HG03571 (cell line): ENCODE measurements around the gene WDR70.
"Not testable (repeated sequence)": the region's sequence is repeated elsewhere in the genome, so short reads cannot be mapped to it uniquely, and the experiment has no call there.

Source experiments
- ATAC-seq: cut with Tn5 transposase; IDR thresholded peaks from one replicate; pipeline ENCODE4 v1.9.1; 2021; ENCODE audit not compliant: unreplicated experiment

WDR70 gene

DNA sequence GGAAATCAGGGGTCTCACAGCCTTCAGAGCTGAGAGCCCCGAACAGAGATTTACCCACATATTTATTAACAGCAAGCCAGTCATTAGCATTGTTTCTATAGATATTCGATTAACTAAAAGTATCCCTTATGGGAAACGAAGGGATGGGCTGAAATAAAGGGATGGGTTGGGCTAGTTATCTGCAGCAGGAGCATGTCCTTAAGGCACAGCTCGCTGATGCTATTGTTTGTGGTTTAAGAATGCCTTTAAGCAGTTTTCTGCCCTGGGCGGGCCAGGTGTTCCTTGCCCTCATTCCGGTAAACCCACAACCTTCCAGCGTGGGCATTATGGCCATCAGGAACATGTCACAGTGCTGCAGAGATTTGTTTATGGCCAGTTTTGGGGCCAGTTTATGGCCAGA, 74.1 kb downstream of the WDR70 start:
- ATAC-seq = not testable (repeated sequence)

DNA sequence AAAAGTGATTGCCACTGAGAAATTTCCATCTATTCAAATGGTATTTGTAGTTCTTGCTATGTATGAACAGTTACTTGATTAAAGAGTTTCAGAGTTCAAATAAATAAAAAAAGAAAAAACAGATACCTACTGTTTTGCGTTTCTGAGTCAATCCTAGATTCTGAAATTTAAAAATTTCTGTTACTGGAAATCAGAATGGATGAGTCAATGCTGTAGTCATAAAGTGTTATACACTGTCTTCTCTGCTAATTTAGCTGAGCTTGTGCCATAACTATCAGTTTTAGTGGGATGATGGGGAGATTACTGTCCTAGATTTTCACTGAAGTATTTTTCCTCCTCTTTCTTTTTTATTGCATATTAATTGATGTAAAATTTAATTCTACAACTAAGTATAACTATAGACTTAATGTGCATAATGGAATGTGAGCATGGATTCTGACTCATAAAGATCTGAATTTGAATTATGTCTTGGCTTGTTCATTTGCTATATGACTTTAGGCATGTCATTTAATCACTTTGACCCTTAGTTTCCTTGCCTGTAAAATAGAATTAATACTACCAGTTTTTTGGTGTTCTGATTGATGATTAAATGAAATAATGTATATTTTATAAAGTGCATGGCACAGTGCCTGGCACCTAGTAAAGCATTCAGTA, 75.4 kb downstream of the WDR70 start:
- ATAC-seq = not testable (repeated sequence)

DNA sequence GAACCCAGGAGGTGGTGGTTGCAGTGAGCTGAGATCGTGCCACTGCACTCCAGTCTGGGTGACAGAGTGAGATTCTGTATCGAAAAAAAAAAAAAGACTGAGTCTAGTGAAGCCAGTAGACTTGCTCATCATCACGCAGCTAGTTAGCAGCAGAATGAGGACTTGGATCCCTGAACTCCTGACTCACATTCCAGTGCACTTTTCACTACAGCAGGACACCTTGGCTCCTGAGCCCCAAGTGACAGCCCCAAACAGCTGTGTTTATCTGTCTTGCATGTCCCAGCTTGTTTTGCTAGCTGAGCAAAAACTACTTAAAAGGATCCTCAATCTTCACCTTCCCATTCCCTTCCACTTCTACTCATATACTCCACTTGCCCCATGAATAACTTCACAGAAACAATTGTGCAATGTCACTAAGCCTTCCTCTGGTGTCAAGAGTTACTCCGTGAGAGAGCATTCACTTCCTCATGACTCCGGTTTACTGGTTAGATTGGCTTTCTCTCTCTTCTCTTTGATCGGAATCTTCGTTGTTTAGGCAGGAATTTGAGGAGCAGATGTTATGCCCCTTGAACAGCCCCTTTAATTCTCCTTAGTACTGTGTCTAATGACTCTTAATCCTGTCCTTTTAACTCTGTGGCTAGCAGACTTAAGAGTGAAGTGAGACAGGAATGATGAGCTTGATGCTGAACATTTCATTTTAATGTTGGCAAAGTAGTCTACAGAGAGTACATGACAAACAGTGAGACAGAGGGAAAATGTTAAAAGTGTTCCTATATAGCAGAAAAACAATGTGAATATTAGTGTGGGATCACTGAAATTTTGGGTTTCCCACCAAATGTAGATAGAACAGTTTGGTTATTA, 84.3 kb downstream of the WDR70 start:
- ATAC-seq = not testable (repeated sequence)

DNA sequence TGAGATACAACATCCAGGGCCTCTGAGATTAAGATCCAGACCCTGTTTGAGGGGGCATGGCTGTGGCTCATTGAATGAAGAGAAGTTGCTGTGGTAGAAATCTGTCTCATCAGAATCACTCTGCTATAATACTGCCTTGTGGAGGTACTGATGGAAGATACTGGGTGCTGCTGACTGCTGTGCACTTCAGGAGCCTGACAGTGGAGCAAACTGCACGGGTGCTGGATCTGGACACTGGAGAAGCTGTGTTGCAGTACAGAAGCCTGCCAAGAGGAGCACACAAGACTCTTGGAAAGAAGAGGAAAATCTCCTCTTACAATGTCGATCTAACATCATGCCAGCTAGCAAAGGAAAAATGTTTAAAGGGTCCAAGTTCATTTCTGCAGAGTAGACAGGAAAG, 85.5 kb downstream of the WDR70 start:
- not testable (repeated sequence) for ATAC-seq

DNA sequence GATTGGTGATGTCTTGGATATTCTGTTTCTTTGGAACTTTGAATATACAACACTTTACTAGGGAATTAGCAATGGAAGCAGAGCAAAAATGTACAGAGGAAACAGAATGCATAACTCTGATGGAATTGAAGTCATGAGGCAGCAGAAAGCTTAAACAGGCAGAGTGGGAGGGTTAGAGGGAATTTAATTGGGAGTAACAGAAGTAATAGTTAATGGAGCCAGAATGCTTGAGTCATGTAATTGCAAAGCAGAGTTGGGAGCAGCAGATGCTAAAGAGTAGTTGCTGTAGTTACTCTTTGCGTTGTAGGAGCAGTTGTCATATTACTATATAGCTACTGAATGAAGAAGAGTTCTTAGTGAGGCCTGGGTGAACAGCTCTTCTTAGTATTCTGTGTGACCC, 90.3 kb downstream of the WDR70 start:
- ATAC-seq = not testable (repeated sequence)

DNA sequence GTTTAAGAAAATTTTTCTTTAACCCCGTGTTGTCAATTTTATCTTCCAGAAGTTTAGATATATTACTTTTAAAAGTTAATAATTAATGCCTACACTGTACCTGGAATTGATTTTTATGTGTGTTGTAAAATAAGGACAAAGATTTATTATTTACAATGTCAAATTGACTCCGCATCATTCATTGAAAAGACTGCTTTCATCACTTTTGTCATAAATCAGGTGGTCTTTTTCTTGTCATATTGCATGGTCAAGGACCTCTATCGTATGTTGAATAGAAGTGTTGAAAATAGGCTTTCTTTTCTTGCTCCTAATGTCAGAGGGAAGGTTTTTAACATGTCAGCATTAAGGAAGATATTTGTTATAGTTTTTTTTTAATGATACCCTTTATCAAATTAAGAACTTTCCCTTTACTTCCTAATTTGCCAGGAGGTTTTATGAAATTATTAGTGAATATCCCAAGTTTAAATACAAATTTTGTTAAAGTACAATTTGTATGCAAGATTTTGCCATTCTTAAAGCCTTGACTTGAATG, 92.6 kb downstream of the WDR70 start:
- no peak for ATAC-seq

DNA sequence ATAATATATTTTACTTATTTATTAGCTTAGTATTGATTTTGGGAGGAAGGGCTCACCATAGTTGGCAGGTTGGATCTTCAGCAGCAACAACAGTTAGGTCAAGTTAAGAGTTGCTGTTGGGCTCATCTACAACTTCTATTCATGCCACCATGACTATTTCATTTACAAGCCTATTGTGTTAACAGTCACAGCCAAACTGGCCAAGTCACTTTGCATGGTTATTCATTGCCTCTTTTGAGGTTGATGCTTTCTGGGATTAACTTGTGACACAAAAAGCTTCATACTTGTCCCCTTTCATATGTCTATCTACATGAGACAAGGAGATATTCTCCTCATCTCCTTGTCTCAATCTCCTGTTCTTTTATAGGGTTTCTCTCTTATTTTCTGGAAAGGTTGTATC, 98.3 kb downstream of the WDR70 start:
- no peak for ATAC-seq

DNA sequence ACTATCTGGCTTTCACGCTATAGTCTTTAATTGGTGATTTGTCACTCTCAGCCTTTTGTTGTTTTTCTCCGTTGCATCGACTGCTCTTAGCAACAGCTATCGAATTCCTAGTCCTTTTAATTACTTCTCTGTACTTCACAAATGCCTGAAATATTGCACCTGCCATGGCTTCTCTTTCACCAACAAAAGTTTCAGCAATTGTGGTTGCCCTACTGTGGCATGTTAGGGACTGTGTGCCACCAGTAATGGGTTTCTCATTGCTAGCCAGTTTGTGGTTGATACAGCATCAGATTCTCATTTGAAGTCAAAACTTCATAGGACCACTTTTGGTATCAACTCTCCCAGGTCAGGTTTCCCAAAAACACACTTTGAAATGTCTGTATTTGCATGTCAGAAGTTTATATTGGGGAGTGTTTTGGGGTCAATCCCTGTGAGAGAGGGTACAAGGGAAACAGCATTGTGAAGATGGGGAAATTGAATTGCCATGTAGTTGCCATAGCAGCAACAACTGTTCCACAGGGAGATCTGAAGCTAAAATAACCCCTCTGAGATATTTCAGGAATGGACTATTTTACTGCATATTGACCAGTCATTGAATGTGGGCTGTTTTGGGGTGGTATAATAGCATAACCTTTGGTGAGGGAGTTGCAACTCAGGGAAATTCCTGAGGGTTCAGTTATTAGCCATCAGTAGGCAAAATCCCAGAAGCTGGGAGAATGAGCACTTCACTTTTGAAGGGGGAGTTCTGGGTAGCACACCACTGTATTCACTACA, 99.2 kb downstream of the WDR70 start:
- ATAC-seq = no peak

DNA sequence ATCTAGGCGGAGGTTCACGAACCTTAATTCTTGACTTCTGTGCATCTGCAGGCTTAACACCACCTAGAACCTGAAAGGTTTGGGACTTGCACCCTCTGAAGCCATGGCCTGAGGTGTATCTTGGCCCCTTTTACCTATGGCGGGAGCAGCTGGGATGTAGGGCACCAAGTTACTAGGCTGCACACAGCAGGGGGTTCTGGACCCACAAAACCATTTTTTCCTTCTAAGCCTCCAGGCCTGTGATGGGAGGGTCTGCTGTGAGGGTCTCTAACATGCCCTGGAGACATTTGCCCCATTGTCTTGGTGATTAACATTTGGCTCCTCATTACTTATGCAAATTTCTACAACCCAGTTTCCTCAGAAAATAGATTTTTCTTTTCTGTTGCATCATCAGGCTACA, 102.3 kb downstream of the WDR70 start:
- not testable (repeated sequence) for ATAC-seq

DNA sequence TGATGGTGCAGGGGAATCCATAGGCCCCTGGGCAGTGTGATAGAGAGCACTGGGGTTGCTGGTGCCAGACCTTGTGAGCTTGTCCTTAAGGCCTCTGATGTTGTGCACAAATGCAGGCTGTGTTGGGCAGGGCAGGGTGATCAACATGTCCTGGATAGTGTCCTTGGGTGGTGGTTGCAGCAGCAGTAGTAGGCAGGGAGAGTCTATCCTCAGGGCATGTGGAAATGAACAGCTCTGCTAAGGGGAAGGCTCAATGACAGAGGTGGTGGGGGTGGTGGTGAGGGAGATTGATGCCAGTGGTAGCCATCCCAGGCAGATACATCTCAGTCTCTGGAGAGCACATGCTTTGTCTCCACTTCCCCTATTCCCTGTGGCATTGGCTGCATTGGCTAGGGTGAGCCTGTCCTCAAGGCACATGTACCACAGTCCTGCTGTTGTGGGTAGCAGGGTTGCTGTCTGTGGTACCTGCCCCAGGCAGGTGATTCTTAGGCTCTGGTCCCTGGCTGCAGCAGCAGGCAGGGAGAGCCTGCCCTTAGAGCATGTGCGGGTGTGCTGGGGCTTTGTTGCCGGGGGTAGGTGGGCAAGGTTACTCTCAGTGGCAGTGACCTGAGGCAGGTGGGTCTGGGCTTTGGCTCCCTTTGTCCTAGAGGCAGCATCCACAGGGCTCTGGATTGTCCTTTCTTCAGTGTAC, 111.1 kb downstream of the WDR70 start:
- no peak for ATAC-seq

DNA sequence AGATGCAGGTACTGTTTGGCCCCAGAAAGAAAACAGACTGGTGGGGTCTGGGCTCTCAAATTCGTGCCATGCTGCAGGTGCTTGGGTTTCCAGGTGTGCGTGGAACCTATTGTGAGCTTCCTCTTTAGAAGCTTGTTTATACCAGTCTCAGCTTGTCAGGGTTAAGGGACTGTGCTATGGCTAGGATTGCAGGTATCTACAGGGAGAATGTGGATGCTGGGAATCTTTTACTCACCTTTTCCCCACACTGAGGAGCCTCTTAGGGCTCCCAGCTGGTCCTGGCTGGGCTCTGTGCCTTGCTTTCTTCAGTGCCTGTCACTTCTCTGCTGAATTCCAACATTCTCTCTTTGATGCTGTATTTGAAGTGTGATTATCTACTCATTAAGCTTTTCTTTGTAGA, 111.8 kb downstream of the WDR70 start:
- no peak for ATAC-seq

DNA sequence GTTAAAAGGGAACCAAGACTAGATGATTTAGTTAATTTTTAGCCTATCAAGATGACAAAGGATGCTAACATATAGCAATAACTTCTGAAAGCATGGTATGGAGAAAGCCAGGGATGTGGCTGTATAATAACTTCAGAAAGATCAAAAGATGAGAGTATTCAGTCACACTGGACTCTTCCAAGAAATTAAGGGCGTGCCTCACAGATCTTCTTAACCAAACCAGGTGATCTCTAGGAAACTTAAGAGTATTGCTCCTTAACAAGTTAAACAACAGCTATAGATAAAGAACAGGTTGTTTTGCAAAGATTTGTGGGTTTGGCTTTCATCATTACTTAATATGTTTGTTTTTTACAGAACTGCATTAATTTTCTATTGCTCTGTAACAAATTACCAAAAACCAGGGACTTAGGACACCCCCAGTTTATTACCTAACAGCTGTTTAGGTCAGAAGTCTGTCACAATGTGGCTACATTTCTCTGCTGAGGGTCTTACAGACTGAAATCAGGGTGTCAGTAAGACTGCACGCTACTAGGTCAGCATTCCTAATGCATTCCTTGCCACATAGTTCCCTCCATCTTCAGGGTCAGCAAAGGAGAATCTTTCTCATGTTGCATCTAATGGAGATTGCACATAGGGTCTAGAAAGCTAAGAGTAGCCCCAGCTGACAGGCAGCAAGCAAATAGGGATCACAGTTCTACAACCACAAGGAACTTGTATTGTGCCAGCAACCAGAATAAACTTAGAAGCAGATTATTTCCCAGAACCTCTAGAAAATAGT, 113.8 kb downstream of the WDR70 start:
- ATAC-seq = no peak

DNA sequence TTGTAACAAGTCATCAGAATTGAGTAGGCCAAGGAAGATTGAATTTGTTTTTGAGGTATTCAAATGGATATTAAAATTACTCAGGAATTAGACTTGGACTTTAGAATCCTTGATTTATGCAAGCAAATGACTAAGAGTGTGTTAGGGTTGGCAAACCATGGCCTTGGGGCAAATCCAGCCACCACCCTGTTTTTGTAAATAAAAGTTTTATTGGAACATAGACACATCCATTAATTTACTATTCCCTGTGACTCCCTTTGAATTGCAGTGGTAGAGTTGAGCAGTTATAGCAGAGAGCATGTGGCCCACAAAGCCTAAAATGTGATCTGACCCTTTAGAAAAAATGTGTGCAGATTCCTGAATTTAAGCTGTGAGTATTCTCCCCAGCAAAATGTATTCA, 115.6 kb downstream of the WDR70 start:
- no peak for ATAC-seq

DNA sequence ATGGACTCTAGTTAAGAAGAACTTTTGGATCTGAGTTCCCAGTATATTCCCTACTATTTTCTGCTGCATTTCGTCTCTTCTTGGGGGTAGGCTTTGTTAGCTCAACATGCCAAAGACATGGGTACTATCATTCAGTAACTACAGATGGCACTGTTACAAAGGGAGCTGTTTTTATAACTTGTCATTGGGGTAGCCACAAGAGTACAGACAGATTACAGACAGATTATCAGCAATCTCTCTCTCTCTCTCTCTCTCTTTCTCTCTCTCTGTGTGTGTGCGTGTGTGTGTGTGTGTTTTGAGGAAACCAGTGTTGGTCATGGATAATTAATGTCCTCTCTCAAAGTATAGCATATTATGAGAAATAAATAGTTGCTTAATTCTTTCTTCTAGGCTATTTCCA, 116.1 kb downstream of the WDR70 start:
- no peak for ATAC-seq

DNA sequence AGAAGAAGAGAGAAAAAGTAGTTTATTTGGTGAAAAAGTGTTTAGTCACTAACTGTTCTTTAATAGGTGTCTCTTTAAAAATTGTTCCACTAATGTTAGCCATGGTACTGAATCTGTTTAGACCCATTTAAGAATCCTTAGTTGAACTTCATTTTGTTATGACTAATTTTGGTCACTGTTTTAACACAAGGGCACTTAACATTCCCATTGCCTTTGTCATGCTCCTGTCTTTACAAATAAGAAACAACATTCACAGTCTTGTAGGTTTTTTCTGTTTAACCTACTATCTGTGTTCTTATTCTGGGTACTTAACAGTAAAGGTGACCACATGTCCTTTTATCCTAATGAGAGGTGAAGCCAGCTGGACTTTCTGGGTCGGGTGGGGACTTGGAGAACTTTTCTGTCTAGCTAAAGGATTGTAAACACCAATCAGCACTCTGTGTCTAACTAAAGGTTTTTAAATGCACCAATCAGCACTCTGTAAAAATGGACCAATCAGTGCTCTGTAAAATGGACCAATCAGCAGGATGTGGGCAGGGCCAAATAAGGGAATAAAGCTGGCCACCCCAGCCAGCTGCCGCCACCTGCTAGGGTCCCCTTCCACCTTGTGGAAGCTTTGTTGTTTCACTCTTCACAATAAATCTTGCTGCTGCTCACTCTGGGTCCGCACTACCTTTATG, 116.7 kb downstream of the WDR70 start:
- no peak for ATAC-seq

DNA sequence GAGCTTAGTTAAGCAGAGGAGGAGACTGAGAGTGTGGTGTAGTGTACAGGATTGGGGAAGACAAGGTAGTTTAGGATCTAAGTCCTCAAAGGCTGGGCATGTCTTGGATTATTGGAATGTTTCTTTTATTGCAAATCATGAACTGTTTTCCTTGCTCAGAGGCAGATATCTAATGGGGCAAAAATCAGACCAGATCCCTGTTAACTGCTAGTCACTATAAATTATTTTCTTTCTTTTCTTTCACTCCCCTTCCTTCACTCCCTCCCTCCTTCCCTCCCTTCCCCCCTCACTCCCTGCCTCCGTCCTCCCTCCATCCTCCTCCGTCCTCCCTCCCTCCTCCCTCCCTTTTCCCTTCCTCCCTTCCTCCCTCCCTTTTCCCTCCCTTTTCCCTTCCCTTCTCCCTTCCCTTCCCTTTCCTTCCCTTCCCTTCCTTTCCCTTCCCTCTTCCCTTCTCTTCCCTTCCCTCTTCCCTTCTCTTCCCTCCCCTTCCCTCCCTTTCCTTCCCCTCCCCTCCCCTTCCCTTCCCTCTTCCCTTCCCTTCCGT, 117.9 kb downstream of the WDR70 start:
- ATAC-seq = no peak

DNA sequence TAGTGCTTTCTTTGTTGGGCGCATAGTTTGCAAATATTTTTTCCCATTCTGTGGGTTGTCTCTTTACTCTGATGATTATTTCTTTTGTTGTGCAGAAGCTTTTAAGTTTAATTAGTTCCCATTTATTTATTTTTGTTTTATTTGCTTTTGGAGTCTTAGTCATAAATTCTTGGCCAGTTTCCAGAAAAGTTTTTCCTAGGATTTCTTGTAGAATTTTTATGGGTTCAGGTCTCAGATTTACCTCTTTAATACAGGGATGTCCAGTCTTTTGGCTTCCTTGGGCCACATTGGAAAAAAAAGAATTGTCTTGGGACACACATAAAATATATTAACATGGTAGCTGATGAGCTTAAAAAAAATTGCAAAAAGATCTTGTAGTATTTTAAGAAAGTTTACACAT, 122.0 kb downstream of the WDR70 start:
- ATAC-seq = no peak

DNA sequence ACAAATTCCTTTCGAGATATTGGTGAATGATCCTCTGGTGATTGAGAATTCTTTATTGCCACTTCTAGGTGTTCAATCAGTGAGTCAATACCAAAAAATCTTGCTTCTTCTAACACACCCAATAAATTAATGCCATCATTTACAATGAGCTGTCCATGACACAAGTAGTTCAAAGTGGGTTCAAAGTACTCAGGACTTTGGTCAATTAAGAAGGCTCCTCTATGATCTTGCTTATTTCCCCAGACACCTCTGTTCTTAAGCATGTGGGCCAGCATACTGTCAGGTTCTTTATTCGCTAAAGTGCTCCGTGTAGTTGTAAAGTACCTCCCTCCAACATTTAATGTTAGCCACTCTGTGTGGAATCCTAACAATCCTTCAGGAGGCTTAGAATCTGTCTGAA, 127.1 kb downstream of the WDR70 start:
- ATAC-seq = no peak

DNA sequence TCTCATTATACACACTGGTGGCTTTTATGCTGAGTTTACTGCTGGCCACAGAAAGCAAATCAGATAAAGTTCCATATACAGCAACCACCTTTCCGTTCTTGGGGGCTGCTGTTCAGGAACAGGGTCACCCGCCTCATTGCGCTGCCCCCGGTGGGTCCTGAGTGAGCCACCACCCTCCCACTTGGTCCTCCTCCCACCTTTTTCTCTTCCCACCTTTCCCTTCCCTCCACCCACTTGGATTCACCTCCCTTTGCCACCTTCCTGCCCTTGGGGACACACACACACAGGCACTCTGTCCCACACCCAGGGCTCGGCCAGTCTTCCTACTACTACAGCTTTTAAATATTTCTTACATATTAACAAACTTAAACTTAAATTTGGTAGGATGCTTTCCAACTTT, 127.6 kb downstream of the WDR70 start:
- no peak for ATAC-seq
